MCF 10A (cell line): ENCODE results near the gene NFATC4. TPM values are rescaled to one million over a fixed set of nuclear protein-coding genes. Genes with fewer than 3 reads are reported as not detected.
A peak's percentile ranks its signal among the peaks of the same experiment; 100 is the strongest.

ENCODE experiments used
- BruUV-seq: library from RNA; stranded (reverse); fragments of 400-500 nt; replicated peaks from 2 replicates; lab custom pipeline; 2021; lab: Mats Ljungman, UMichigan
- CTCF ChIA-PET: fragments of 300-600 bp; sonication (Branson Sonifier 250); formaldehyde crosslinking; extraction: SDS; loops from one replicate; lab custom pipeline; 2021; ENCODE audit warnings: antibody characterized with exemption, inconsistent platforms; lab: Yijun Ruan, JAX
- POLR2A ChIA-PET: fragments of 300-600, 350-650 bp; sonication (Branson Sonifier 250); formaldehyde crosslinking; extraction: SDS; loops from one replicate; lab custom pipeline; 2020; ENCODE audit warnings: antibody characterized with exemption, inconsistent platforms; lab: Yijun Ruan, JAX
- DNase-seq: peaks from one replicate; pipeline ENCODE4 v3.0.0-alpha.2; 2018; ENCODE audit not compliant: unreplicated experiment
- H3K27ac Mint-ChIP-seq: one replicate; pipeline ENCODE4 v1.8.0; 2022; ENCODE audit warnings: mild to moderate bottlenecking, low read depth, mixed read lengths; ENCODE audit not compliant: unreplicated experiment
- H3K27me3 Mint-ChIP-seq: one replicate; pipeline ENCODE4 v1.8.0; 2022; ENCODE audit warnings: mixed read lengths; ENCODE audit not compliant: insufficient read depth, unreplicated experiment
- H3K36me3 Mint-ChIP-seq: one replicate; pipeline ENCODE4 v1.8.0; 2022; ENCODE audit warnings: mild to moderate bottlenecking, moderate library complexity, mixed read lengths; ENCODE audit not compliant: insufficient read depth, unreplicated experiment
- H3K4me1 Mint-ChIP-seq: one replicate; pipeline ENCODE4 v1.8.0; 2022; ENCODE audit warnings: mixed read lengths; ENCODE audit not compliant: insufficient read depth, unreplicated experiment
- H3K4me3 Mint-ChIP-seq: one replicate; pipeline ENCODE4 v1.8.0; 2022; ENCODE audit warnings: mild to moderate bottlenecking, moderate library complexity, mixed read lengths; ENCODE audit not compliant: unreplicated experiment
- H3K9me3 Mint-ChIP-seq: one replicate; pipeline ENCODE4 v1.8.0; 2022; ENCODE audit warnings: mixed read lengths; ENCODE audit not compliant: unreplicated experiment
- CTCF ChIP-seq: fragments of 200-600 bp; IDR thresholded peaks from one replicate; pipeline ENCODE4 v1.8.0; 2022; ENCODE audit warnings: antibody characterized with exemption, mild to moderate bottlenecking; ENCODE audit not compliant: unreplicated experiment
- intact Hi-C: fragments of 100-400 bp; cut with micrococcal nuclease; formaldehyde crosslinking; loops from 2 replicates; pipeline ENCODE4 v1.14.1; 2022
- total RNA-seq: library from RNA; stranded (reverse); gene quantifications from 2 replicates; pipeline ENCODE4 v1.2.3, GENCODE V29; 2022

NFATC4 gene
- total RNA-seq, 1 experiment from 2014 or later = 0.23 TPM

- peaks cover 7% of the 10 kb centered on the region for H3K36me3 Mint-ChIP-seq
- BruUV-seq = no TSS peak
- DNase-seq = no peak
- H3K27ac Mint-ChIP-seq = no peak overlapping the region
- peaks cover 24% of the 10 kb centered on the region for H3K4me1 Mint-ChIP-seq
- no peak for TF ChIP-seq CTCF
- intact Hi-C loops = no loop called here
- peak overlapping the region; percentile 75 for H3K4me3 Mint-ChIP-seq
- no peaks in the 10 kb centered on the region for H3K9me3 Mint-ChIP-seq
- POLR2A ChIA-PET = no interaction called here
- no peaks in the 10 kb centered on the region for H3K27me3 Mint-ChIP-seq
- CTCF ChIA-PET = interaction anchor here (0.6 to 0.8 kb wide), 3 partner anchors 10 to 1806 kb away, joined by 3 to 4 read pairs (median 3); no protein-coding TSS in a partner anchor
Observed at GRCh38 chr14:24368212-24368561, 203 bp downstream of the NFATC4 start.

GRCh38 chr14:24368562-24369252 is 723 bp downstream of the NFATC4 start:
- Mint-ChIP-seq H3K27ac (peak overlapping the region; percentile 63), H3K4me3 (no peak overlapping the region), H3K9me3 (no peaks in the 10 kb centered on the region), H3K36me3 (peaks cover 7% of the 10 kb centered on the region), H3K27me3 (no peaks in the 10 kb centered on the region), H3K4me1 (peaks cover 24% of the 10 kb centered on the region)
- intact Hi-C loops = no loop called here
- ChIA-PET POLR2A (no interaction called here), CTCF (interaction anchor here (0.6 to 0.8 kb wide), 2 partner anchors 11 to 1806 kb away, joined by 3 read pairs; no protein-coding TSS in a partner anchor)
- TF ChIP-seq CTCF = no peak
- BruUV-seq = no TSS peak
- no peak for DNase-seq

GRCh38 chr14:24369463-24369862 is 1.5 kb downstream of the NFATC4 start:
- ChIA-PET CTCF (interaction anchor here (1.0 to 2.5 kb wide), 3 partner anchors 29 to 62 kb away, joined by 3 to 17 read pairs (median 8); partner anchors contain the start of gene NYNRIN), POLR2A (no interaction called here)
- H3K4me3 Mint-ChIP-seq = no peak overlapping the region
- peak overlapping the region; percentile 63 for H3K27ac Mint-ChIP-seq
- H3K4me1 Mint-ChIP-seq = peaks cover 24% of the 10 kb centered on the region
- BruUV-seq = no TSS peak
- H3K36me3 Mint-ChIP-seq = peaks cover 7% of the 10 kb centered on the region
- H3K9me3 Mint-ChIP-seq = no peaks in the 10 kb centered on the region
- no peak for DNase-seq
- intact Hi-C loops = no loop called here
- no peaks in the 10 kb centered on the region for H3K27me3 Mint-ChIP-seq
- no peak for TF ChIP-seq CTCF

- CTCF ChIA-PET = interaction anchor here (0.9 to 2.9 kb wide), 7 partner anchors 8 to 62 kb away, joined by 3 to 17 read pairs (median 8); partner anchors contain the start of gene NYNRIN
- intact Hi-C loops = no loop called here
- no peak for TF ChIP-seq CTCF
Observed at GRCh38 chr14:24369907-24370687, 2.1 kb downstream of the NFATC4 start.

More at GRCh38 chr14:24369907-24370687, 2.1 kb downstream of the NFATC4 start:
- BruUV-seq = no TSS peak
- H3K4me1 Mint-ChIP-seq = peaks cover 20% of the 10 kb centered on the region
- POLR2A ChIA-PET = interaction anchor here (0.7 to 0.8 kb wide), 2 partner anchors 10 to 60 kb away, joined by 3 to 5 read pairs; partner anchors contain the start of genes CBLN3 and KHNYN
- DNase-seq = no peak
- no peaks in the 10 kb centered on the region for H3K27me3 Mint-ChIP-seq
- peaks cover 7% of the 10 kb centered on the region for H3K36me3 Mint-ChIP-seq
- H3K27ac Mint-ChIP-seq = no peak overlapping the region
- H3K4me3 Mint-ChIP-seq = no peak overlapping the region
- no peaks in the 10 kb centered on the region for H3K9me3 Mint-ChIP-seq
